ENCODE data around the gene SIRPA. TPM values are rescaled to one million over a fixed set of nuclear protein-coding genes. Genes with fewer than 3 reads are reported as not detected.

Gene SIRPA
- total and polyA plus RNA-seq, 10 of the 15 experiments (the other 5 are each of a cell fraction or from before 2014, with no cell fraction given), result 1.7 to 13.2 (median 5.0) TPM

DNA sequence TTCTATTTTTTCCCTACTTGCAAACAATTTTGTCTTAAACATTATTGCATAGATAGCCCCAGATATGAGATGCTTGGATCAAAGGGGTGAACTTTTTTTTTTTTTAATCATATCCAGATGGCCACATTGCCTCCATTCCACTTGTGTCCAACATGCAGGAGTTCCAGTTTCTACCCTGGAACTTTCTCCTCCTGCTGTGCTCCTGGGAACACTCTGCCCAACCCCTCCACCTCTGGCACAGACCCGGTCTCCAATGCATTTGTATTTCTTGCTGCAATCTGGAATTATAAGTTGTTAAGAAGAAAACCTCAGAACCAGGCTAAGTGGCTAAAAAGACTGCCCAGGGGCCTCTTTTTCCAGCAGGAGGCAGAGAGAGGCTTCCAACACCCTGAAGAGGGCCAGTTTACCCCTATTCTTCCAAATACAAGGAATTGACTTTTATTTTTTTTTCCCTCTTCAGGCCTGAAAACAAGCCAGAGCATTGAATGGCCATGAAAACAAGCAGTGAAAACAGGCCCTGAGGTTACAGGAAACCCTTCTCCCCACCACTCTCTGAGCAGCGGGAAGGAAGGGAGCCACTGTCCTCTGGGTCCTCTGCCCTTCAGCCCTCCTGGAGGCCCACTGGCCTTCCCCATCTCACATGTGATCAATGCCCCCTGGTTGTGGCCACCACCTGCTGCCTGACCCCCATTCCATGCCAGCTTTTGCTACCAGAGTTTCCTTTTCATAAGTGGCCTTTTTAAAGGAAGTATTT is 54.3 kb downstream of the SIRPA start:
- no peak overlapping the region for H2AFZ ChIP-seq (ENCODE audit: control insufficient read depth, low read depth, low read length)
- CTCF ChIA-PET, result interaction anchor here (1.7 kb wide), 1 partner anchor 15 kb away, joined by 5 read pairs; no protein-coding TSS in a partner anchor

More for the DNA sequence above, 54.3 kb downstream of the SIRPA start:
- Histone ChIP-seq H3K9me3 (replicated peaks; ENCODE audit: control insufficient read depth, insufficient read depth, low read length) (no peaks in the 10 kb centered on the region), H3K4me3 (no peak overlapping the region), H3K27me3 (replicated peaks in 1 of 2; ENCODE audit: control insufficient read depth in 2 of 2, insufficient read depth in 2 of 2, low read length in 1 of 2) (peaks cover 4 to 5% of the 10 kb centered on the region in 2 experiments; a peak in 3 of 4 replicates), H4K20me1 (ENCODE audit: control insufficient read depth, insufficient read depth) (no peaks in the 10 kb centered on the region), H3K36me3 (ENCODE audit: control insufficient read depth in 2 of 2, insufficient read depth in 2 of 2, low read length in 1 of 2) (no peaks in the 10 kb centered on the region), H3K27ac (ENCODE audit: control insufficient read depth, insufficient read depth) (no peak overlapping the region), H3K79me2 (ENCODE audit: control insufficient read depth, insufficient read depth, low read length) (no peaks in the 10 kb centered on the region), H3K4me2 (ENCODE audit: control insufficient read depth, insufficient read depth) (no peak overlapping the region), H3K9ac (ENCODE audit: control insufficient read depth, insufficient read depth, low read length) (no peak overlapping the region), H3K4me1 (ENCODE audit: control insufficient read depth, insufficient read depth, low read length) (peaks cover 16% of the 10 kb centered on the region)
- no peak for DNase-seq (ENCODE audit: low read depth, low spot score)
- BruUV-seq (replicated peaks), result no TSS peak
- POLR2A ChIA-PET, result interaction anchor here (0.5 to 0.7 kb wide), 3 partner anchors 10 to 577 kb away, joined by 3 to 4 read pairs (median 3); no protein-coding TSS in a partner anchor
- in situ Hi-C loops (cut with MboI), result no loop called here
- ATAC-seq, result no peak
- SMC1A ChIA-PET (ENCODE audit: uncharacterized antibody, unreplicated experiment), result interaction anchor here (0.6 kb wide), 1 partner anchor 260 kb away, joined by 3 read pairs; no protein-coding TSS in a partner anchor
- FAIRE-seq, result no peak
- 74% methylated on average over 2 of the region's 2 CpGs for WGBS (ENCODE audit: insufficient coverage, insufficient replicate concordance, low lambda C conversion rate, missing lambda C conversion rate)
- RAD21 ChIA-PET (ENCODE audit: unreplicated experiment), result no interaction called here
- TF ChIP-seq ASH2L (IDR thresholded peaks at IDR 0.05; ENCODE audit: borderline replicate concordance, low read depth), result no peak
- TF ChIP-seq, protein P1, sequence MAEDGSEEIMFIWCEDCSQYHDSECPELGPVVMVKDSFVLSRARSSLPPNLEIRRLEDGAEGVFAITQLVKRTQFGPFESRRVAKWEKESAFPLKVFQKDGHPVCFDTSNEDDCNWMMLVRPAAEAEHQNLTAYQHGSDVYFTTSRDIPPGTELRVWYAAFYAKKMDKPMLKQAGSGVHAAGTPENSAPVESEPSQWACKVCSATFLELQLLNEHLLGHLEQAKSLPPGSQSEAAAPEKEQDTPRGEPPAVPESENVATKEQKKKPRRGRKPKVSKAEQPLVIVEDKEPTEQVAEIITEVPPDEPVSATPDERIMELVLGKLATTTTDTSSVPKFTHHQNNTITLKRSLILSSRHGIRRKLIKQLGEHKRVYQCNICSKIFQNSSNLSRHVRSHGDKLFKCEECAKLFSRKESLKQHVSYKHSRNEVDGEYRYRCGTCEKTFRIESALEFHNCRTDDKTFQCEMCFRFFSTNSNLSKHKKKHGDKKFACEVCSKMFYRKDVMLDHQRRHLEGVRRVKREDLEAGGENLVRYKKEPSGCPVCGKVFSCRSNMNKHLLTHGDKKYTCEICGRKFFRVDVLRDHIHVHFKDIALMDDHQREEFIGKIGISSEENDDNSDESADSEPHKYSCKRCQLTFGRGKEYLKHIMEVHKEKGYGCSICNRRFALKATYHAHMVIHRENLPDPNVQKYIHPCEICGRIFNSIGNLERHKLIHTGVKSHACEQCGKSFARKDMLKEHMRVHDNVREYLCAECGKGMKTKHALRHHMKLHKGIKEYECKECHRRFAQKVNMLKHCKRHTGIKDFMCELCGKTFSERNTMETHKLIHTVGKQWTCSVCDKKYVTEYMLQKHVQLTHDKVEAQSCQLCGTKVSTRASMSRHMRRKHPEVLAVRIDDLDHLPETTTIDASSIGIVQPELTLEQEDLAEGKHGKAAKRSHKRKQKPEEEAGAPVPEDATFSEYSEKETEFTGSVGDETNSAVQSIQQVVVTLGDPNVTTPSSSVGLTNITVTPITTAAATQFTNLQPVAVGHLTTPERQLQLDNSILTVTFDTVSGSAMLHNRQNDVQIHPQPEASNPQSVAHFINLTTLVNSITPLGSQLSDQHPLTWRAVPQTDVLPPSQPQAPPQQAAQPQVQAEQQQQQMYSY (CRISPR knock-in tag; IDR thresholded peaks at IDR 0.05), result no peak
- no peak for TF ChIP-seq ZZZ3 (IDR thresholded peaks at IDR 0.05; ENCODE audit: control insufficient read depth, insufficient read length, low read depth)
- no peak for TF ChIP-seq LARP7 (IDR thresholded peaks at IDR 0.05)
- TF ChIP-seq BCL11A (IDR thresholded peaks at IDR 0.05; ENCODE audit: low read depth, low read length), result no peak
- TF ChIP-seq BRCA1 (IDR thresholded peaks at IDR 0.05; ENCODE audit: low read depth, low read length), result no peak
- no peak for TF ChIP-seq PAX8 (IDR thresholded peaks at IDR 0.05)
- no peak for TF ChIP-seq SMC3 (IDR thresholded peaks at IDR 0.05; ENCODE audit: borderline replicate concordance, low read length)
- no peak for TF ChIP-seq FOS (IDR thresholded peaks at IDR 0.05; ENCODE audit: borderline replicate concordance, extremely low read depth, insufficient read length)
- TF ChIP-seq NFYA (IDR thresholded peaks at IDR 0.05; ENCODE audit: borderline replicate concordance, low read depth, low read length), result no peak
- TF ChIP-seq MYB (IDR thresholded peaks at IDR 0.05; ENCODE audit: borderline replicate concordance, low read depth, low read length), result no peak
- TF ChIP-seq SP1 (IDR thresholded peaks at IDR 0.05; ENCODE audit: low read depth, low read length), result no peak
- TF ChIP-seq MEF2A (IDR thresholded peaks at IDR 0.05; ENCODE audit: insufficient read depth, low read depth, low read length), result no peak
- intact Hi-C loops (cut with micrococcal nuclease; ENCODE audit: unreplicated experiment), result loop anchor here (5.0 kb wide), 1 partner anchor 147 kb away; no protein-coding TSS in a partner anchor

Data from GM12878 (cell line).